Dermis microvascular lymphatic vessel endothelial cell (primary cell): ENCODE data around the gene PTPN5. TPM values are rescaled to one million over a fixed set of nuclear protein-coding genes. Genes with fewer than 3 reads are reported as not detected.
"Not testable (repeated sequence)": the region's sequence is repeated elsewhere in the genome, so short reads cannot be mapped to it uniquely, and the experiment has no call there.

Experiments used
- DNase-seq, 2 donors: peaks; one replicate each; pipeline versions ENCODE4 v3.0.0 to v3.0.0-alpha.2; 2010; ENCODE audit warnings: low read depth in 2 of 2
- total RNA-seq: library from RNA; depleted of rRNA; stranded (reverse); fragments of >200 nt; gene quantifications from 2 replicates; pipeline ENCODE4 v1.2.1, GENCODE V29; 2014

The PTPN5 gene
- not detected in 2 replicates for total RNA-seq

- DNase-seq = peak in 1 of 2 donors; percentile 14
Observed at GRCh38 chr11:18791207-18791968, at the start of gene PTPN5. Gene PTPN5 (minus strand): TSS chr11:18791798. CDS start chr11:18771958, 19,840 bp downstream.

GRCh38 chr11:18836417-18836816 lies 44.8 kb upstream of the PTPN5 start:
- peak in 1 of 2 donors; percentile 2 for DNase-seq

- DNase-seq = no peak
Observed at GRCh38 chr11:18834754-18835466, 43.3 kb upstream of the PTPN5 start.

- not testable (repeated sequence) for DNase-seq
Observed at GRCh38 chr11:18820160-18820559, 28.6 kb upstream of the PTPN5 start.

GRCh38 chr11:18804199-18804999 lies 12.8 kb upstream of the PTPN5 start:
- DNase-seq = no peak

GRCh38 chr11:18802381-18803257 lies 11.0 kb upstream of the PTPN5 start:
- peak; percentile 50 to 77 for DNase-seq

GRCh38 chr11:18798799-18799469 lies 7.3 kb upstream of the PTPN5 start:
- DNase-seq = no peak

- no peak for DNase-seq
Observed at GRCh38 chr11:18794956-18795355, 3.4 kb upstream of the PTPN5 start.

GRCh38 chr11:18792827-18793226 lies 1.2 kb upstream of the PTPN5 start:
- DNase-seq = no peak

GRCh38 chr11:18791969-18792628 lies 501 bp upstream of the PTPN5 start:
- no peak for DNase-seq

GRCh38 chr11:18790883-18791206 lies 753 bp downstream of the PTPN5 start:
- no peak for DNase-seq

GRCh38 chr11:18789942-18790341 lies 1.7 kb downstream of the PTPN5 start:
- DNase-seq = no peak

- DNase-seq = no peak
Observed at GRCh38 chr11:18785411-18785810, 6.2 kb downstream of the PTPN5 start.

- DNase-seq = no peak
Observed at GRCh38 chr11:18780896-18781295, 10.7 kb downstream of the PTPN5 start.

- no peak for DNase-seq
Observed at GRCh38 chr11:18780329-18780728, 11.3 kb downstream of the PTPN5 start.

- DNase-seq = no peak
Observed at GRCh38 chr11:18778468-18778867, 13.1 kb downstream of the PTPN5 start.

GRCh38 chr11:18776324-18776723 lies 15.3 kb downstream of the PTPN5 start:
- no peak for DNase-seq

GRCh38 chr11:18775492-18776292 lies 15.9 kb downstream of the PTPN5 start:
- peak; percentile 36 to 62 for DNase-seq

GRCh38 chr11:18774801-18775200 lies 16.8 kb downstream of the PTPN5 start:
- no peak for DNase-seq
